Measurements from ENCODE around the gene TMEM179. TPM values are rescaled to one million over a fixed set of nuclear protein-coding genes. Genes with fewer than 3 reads are reported as not detected.
"Not testable (repeated sequence)": the region's sequence is repeated elsewhere in the genome, so short reads cannot be mapped to it uniquely, and the experiment has no call there.

The TMEM179 gene
- polyA plus RNA-seq, 3 donors = 0.80 to 1.2 (median 0.80) TPM

GRCh38 chr14:104638190-104638589 is 33.6 kb upstream of the TMEM179 start:
- DNase-seq (ENCODE audit: low read depth in 3 of 3, low spot score in 2 of 3) = no peak

GRCh38 chr14:104637546-104638003 is 33.0 kb upstream of the TMEM179 start:
- no peak for DNase-seq (ENCODE audit: low read depth in 3 of 3, low spot score in 2 of 3)

GRCh38 chr14:104636846-104637545 is 32.4 kb upstream of the TMEM179 start:
- not testable (repeated sequence) for DNase-seq (ENCODE audit: low read depth in 3 of 3, low spot score in 2 of 3)

- DNase-seq (ENCODE audit: low read depth in 3 of 3, low spot score in 2 of 3) = no peak
Observed at GRCh38 chr14:104636131-104636530, 31.6 kb upstream of the TMEM179 start.

- DNase-seq (ENCODE audit: low read depth in 3 of 3, low spot score in 2 of 3) = no peak
Observed at GRCh38 chr14:104635717-104636116, 31.1 kb upstream of the TMEM179 start.

- DNase-seq (ENCODE audit: low read depth in 3 of 3, low spot score in 2 of 3) = no peak
Observed at GRCh38 chr14:104634886-104635570, 30.5 kb upstream of the TMEM179 start.

- no peak for DNase-seq (ENCODE audit: low read depth in 3 of 3, low spot score in 2 of 3)
Observed at GRCh38 chr14:104634138-104634760, 29.7 kb upstream of the TMEM179 start.

GRCh38 chr14:104633276-104634137 is 28.9 kb upstream of the TMEM179 start:
- no peak for DNase-seq (ENCODE audit: low read depth in 3 of 3, low spot score in 2 of 3)

GRCh38 chr14:104632781-104633180 is 28.2 kb upstream of the TMEM179 start:
- DNase-seq (ENCODE audit: low read depth in 3 of 3, low spot score in 2 of 3) = no peak

- DNase-seq (ENCODE audit: low read depth in 3 of 3, low spot score in 2 of 3) = no peak
Observed at GRCh38 chr14:104624939-104625338, 20.4 kb upstream of the TMEM179 start.

- no peak for DNase-seq (ENCODE audit: low read depth in 3 of 3, low spot score in 2 of 3)
Observed at GRCh38 chr14:104614126-104614812, 9.7 kb upstream of the TMEM179 start.

- no peak for DNase-seq (ENCODE audit: low read depth in 3 of 3, low spot score in 2 of 3)
Observed at GRCh38 chr14:104611881-104612280, 7.3 kb upstream of the TMEM179 start.

- DNase-seq (ENCODE audit: low read depth in 3 of 3, low spot score in 2 of 3) = no peak
Observed at GRCh38 chr14:104610749-104611310, 6.3 kb upstream of the TMEM179 start.

GRCh38 chr14:104609666-104610065 is 5.1 kb upstream of the TMEM179 start:
- DNase-seq (ENCODE audit: low read depth in 3 of 3, low spot score in 2 of 3) = no peak

- no peak for DNase-seq (ENCODE audit: low read depth in 3 of 3, low spot score in 2 of 3)
Observed at GRCh38 chr14:104603711-104604401, 716 bp downstream of the TMEM179 start.

- DNase-seq (ENCODE audit: low read depth in 3 of 3, low spot score in 2 of 3) = no peak
Observed at GRCh38 chr14:104602933-104603325, 1.6 kb downstream of the TMEM179 start.

- DNase-seq (ENCODE audit: low read depth in 3 of 3, low spot score in 2 of 3) = no peak
Observed at GRCh38 chr14:104602315-104602932, 2.1 kb downstream of the TMEM179 start.

- DNase-seq (ENCODE audit: low read depth in 3 of 3, low spot score in 2 of 3) = no peak
Observed at GRCh38 chr14:104601786-104602185, 2.8 kb downstream of the TMEM179 start.

GRCh38 chr14:104600805-104601204 is 3.8 kb downstream of the TMEM179 start:
- DNase-seq (ENCODE audit: low read depth in 3 of 3, low spot score in 2 of 3) = no peak
